ENCODE results near the gene CC2D1B.

CC2D1B gene

GRCh38 chr1:52359676-52360594 is 6.1 kb downstream of the CC2D1B start:
- H3K4me3 ChIP-seq (ENCODE audit: low read length), result no peak overlapping the region
- DNase-seq (ENCODE audit: low read depth), result no peak
- TF ChIP-seq, protein P1, sequence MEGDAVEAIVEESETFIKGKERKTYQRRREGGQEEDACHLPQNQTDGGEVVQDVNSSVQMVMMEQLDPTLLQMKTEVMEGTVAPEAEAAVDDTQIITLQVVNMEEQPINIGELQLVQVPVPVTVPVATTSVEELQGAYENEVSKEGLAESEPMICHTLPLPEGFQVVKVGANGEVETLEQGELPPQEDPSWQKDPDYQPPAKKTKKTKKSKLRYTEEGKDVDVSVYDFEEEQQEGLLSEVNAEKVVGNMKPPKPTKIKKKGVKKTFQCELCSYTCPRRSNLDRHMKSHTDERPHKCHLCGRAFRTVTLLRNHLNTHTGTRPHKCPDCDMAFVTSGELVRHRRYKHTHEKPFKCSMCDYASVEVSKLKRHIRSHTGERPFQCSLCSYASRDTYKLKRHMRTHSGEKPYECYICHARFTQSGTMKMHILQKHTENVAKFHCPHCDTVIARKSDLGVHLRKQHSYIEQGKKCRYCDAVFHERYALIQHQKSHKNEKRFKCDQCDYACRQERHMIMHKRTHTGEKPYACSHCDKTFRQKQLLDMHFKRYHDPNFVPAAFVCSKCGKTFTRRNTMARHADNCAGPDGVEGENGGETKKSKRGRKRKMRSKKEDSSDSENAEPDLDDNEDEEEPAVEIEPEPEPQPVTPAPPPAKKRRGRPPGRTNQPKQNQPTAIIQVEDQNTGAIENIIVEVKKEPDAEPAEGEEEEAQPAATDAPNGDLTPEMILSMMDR (IDR thresholded peaks at IDR 0.05; ENCODE audit: insufficient read depth, low read depth, low read length, missing control alignments), result no peak

- no peak overlapping the region for H3K4me3 ChIP-seq (ENCODE audit: low read length)
- TF ChIP-seq, protein P1 (IDR thresholded peaks at IDR 0.05; ENCODE audit: insufficient read depth, low read depth, low read length, missing control alignments), result no peak
Measured at GRCh38 chr1:52358851-52359497, 7.0 kb downstream of the CC2D1B start.

DNA sequence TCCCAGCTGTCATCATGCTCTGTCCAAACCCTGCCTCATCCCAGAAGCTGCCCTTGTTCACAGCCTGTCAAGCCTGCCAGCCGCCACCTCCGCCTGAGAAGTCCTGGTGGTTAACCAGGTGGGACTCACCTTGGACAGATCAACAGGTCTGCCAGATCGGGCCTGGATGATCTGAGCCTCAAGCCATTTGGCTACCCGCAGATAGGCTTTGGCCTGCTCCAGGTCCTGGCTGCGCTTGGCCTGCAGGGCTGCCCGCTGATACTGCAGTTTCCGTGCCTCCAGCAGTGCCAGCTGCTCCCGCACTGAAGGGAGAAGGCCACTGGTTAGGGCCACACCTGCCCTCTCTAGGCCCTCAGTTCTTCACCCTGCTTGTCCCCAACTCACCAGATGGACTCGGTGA is 8.6 kb downstream of the CC2D1B start:
- no peak for DNase-seq (ENCODE audit: low read depth)
- H3K4me3 ChIP-seq (ENCODE audit: low read length), result no peak overlapping the region
- TF ChIP-seq, protein P1 (IDR thresholded peaks at IDR 0.05; ENCODE audit: insufficient read depth, low read depth, low read length, missing control alignments), result no peak

More at GRCh38 chr1:52358851-52359497, 7.0 kb downstream of the CC2D1B start:
- no peak for DNase-seq (ENCODE audit: low read depth)

- H3K4me3 ChIP-seq (ENCODE audit: low read length), result no peak overlapping the region
- no peak for DNase-seq (ENCODE audit: low read depth)
- TF ChIP-seq, protein P1 (IDR thresholded peaks at IDR 0.05; ENCODE audit: insufficient read depth, low read depth, low read length, missing control alignments), result no peak
Measured at GRCh38 chr1:52356818-52357355, 9.1 kb downstream of the CC2D1B start.

DNA sequence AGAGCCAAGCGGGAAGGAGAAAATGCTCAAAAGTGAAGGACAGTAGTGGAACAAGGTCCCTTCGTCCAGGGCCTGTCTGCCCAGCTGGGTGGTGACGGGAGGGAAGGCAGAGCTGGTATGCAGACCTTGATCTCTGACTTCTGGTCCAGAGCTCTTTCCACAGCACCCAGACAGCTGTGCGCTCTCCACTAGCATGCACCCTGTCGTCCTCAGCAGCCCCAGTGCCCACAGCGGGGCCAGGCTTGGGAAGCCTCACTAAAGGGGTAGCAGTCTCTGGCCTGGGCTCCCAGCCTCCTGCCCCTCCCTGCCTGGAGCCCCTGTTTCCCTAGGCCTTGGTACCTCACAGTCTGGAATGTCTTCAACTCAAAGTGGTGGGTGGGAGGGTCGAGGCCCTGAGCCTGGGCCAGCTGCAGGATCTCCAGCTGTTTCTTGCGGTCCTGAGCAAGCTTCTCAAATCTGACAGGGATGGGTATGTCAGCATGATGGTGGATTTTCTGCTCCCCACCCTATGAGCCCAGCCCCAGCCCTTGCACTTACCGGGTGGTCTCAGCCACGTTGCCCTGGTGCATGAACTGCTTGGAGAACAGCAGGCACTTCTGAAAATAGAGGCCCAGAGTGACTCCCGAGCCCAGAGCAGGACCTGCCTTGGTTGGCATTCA is 10.0 kb downstream of the CC2D1B start:
- no peak for DNase-seq (ENCODE audit: low read depth)
- no peak overlapping the region for H3K4me3 ChIP-seq (ENCODE audit: low read length)
- TF ChIP-seq, protein P1 (IDR thresholded peaks at IDR 0.05; ENCODE audit: insufficient read depth, low read depth, low read length, missing control alignments), result no peak

GRCh38 chr1:52355436-52355835 is 10.6 kb downstream of the CC2D1B start:
- TF ChIP-seq, protein P1 (IDR thresholded peaks at IDR 0.05; ENCODE audit: insufficient read depth, low read depth, low read length, missing control alignments), result no peak
- no peak for DNase-seq (ENCODE audit: low read depth)
- H3K4me3 ChIP-seq (ENCODE audit: low read length), result no peak overlapping the region

Measured in epithelial cell of esophagus (primary cell).